ENCODE data around the gene NUP210L. TPM values are rescaled to one million over a fixed set of nuclear protein-coding genes. Genes with fewer than 3 reads are reported as not detected.

The NUP210L gene
- total RNA-seq, 1 donor from 2014 or later, result 0.22 TPM

DNA sequence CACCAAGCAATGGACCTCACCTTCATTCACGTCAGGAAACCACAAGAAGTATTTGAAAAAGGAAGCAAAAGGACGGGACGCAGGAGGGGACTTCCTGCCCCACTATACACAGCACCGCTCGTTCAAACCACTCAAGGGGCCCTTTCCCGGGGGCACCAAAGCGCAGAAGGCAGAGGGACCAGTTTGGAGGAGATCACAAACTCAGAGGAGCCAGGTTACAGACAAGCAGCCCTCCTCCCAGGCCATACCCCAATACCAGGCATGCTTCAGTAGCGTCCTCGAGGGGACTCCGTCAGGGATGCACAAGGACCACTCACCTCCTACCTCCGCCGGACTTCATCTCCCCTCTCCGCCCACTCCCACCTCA lies 197.1 kb downstream of the NUP210L start:
- TF ChIP-seq, protein P1, sequence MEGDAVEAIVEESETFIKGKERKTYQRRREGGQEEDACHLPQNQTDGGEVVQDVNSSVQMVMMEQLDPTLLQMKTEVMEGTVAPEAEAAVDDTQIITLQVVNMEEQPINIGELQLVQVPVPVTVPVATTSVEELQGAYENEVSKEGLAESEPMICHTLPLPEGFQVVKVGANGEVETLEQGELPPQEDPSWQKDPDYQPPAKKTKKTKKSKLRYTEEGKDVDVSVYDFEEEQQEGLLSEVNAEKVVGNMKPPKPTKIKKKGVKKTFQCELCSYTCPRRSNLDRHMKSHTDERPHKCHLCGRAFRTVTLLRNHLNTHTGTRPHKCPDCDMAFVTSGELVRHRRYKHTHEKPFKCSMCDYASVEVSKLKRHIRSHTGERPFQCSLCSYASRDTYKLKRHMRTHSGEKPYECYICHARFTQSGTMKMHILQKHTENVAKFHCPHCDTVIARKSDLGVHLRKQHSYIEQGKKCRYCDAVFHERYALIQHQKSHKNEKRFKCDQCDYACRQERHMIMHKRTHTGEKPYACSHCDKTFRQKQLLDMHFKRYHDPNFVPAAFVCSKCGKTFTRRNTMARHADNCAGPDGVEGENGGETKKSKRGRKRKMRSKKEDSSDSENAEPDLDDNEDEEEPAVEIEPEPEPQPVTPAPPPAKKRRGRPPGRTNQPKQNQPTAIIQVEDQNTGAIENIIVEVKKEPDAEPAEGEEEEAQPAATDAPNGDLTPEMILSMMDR (IDR thresholded peaks at IDR 0.05), result no peak
- CTCF ChIA-PET, result interaction anchor here (1.8 to 2.9 kb wide), 3 partner anchors 9 to 136 kb away, joined by 6 to 14 read pairs (median 8); partner anchors contain the start of genes CREB3L4 and RAB13
- H3K36me3 Mint-ChIP-seq (ENCODE audit: low read depth), result peaks cover 78% of the 10 kb centered on the region
- peak overlapping the region; percentile 96 for H3K27ac Mint-ChIP-seq
- H3K4me1 Mint-ChIP-seq, result peaks cover 75% of the 10 kb centered on the region
- ATAC-seq (ENCODE audit: low read depth) (peak; percentile 32), DNase-seq (peak; percentile 61)
- H3K9me3 Mint-ChIP-seq, result no peaks in the 10 kb centered on the region
- intact Hi-C loops (cut with micrococcal nuclease), result loop anchor here (1.0 to 2.0 kb wide), 8 partner anchors 10 to 315 kb away; partner anchors contain the start of genes CREB3L4, DENND4B, HAX1 and JTB
- peak overlapping the region; percentile 96 for H3K4me3 Mint-ChIP-seq
- POLR2A ChIA-PET, result interaction anchor here (0.6 to 8.3 kb wide), 14 partner anchors 9 to 324 kb away, joined by 3 to 234 read pairs (median 10); partner anchors contain the start of genes CHTOP, CREB3L4, DENND4B and GATAD2B
- H3K27me3 Mint-ChIP-seq, result no peaks in the 10 kb centered on the region

DNA sequence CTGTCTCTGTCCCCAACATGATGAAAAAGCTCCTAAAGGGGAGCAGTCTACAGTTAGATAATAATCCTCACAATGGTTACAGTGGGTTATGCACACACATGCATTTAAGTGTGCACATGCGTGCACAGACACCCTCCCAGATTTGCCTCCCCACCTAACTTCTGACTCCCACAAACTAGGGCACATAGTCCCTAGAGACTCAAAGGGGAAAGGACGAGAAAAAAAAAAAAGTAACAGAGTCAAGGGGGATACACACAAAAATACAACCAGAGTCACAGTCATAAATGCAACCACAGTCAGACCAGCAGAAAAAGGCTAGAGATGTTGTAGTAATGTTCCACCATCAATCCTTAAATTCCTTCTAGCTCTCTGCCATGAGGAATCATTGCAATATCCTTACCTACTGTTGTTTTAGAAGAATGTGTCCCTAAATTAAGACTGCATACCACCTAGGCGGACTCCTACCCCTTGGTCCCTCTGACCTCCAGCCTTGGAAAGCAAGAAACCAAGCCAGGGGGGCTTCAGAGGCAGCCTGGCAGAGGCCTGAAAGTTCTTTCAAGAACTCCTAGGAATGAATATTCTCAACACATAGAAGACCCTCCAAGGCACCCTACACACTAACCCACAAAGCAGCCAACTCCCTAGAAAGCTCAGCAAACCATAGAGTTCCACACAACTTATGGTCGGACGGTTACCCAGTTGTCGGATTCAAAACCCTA lies 197.7 kb downstream of the NUP210L start:
- H3K9me3 Mint-ChIP-seq, result no peaks in the 10 kb centered on the region
- ChIA-PET CTCF (interaction anchor here (1.5 to 2.9 kb wide), 4 partner anchors 10 to 136 kb away, joined by 3 to 14 read pairs (median 7); partner anchors contain the start of genes CREB3L4 and RAB13), POLR2A (interaction anchor here (0.6 to 8.3 kb wide), 15 partner anchors 8 to 293 kb away, joined by 3 to 234 read pairs (median 7); partner anchors contain the start of genes CREB3L4, DENND4B, GATAD2B and JTB)
- H3K36me3 Mint-ChIP-seq (ENCODE audit: low read depth), result peaks cover 80% of the 10 kb centered on the region
- H3K27me3 Mint-ChIP-seq, result no peaks in the 10 kb centered on the region
- intact Hi-C loops (cut with micrococcal nuclease), result no loop called here
- H3K4me1 Mint-ChIP-seq, result peaks cover 70% of the 10 kb centered on the region
- H3K4me3 Mint-ChIP-seq, result peak overlapping the region; percentile 96
- peak overlapping the region; percentile 96 for H3K27ac Mint-ChIP-seq
- TF ChIP-seq, protein P1 (IDR thresholded peaks at IDR 0.05), result no peak
- ATAC-seq (ENCODE audit: low read depth) (no peak), DNase-seq (no peak)

DNA sequence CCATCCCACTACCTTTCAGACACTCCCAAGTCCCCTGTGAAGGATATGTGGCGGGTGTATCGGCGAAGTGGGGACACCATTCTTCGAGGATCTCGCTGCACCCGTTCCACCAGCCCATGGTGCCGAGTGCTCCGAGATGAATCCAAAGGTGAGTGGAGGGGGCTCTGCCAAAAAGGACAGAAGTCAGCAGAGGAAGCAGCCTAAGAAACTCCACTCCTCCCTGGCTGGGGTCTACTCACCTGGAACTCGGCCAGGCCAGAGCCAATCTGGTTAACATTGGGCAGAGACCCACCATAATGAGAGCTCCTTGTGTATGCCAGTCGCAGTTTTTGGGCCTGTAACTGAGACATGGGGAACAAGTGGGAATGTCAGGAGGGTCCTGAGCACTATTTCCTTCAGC lies 200.0 kb downstream of the NUP210L start:
- TF ChIP-seq, protein P1 (IDR thresholded peaks at IDR 0.05), result no peak
- Mint-ChIP-seq H3K36me3 (ENCODE audit: low read depth) (peaks cover 80% of the 10 kb centered on the region), H3K27me3 (no peaks in the 10 kb centered on the region), H3K9me3 (no peaks in the 10 kb centered on the region), H3K4me3 (no peak overlapping the region), H3K4me1 (peaks cover 70% of the 10 kb centered on the region), H3K27ac (no peak overlapping the region)
- intact Hi-C loops (cut with micrococcal nuclease), result no loop called here
- CTCF ChIA-PET, result no interaction called here
- DNase-seq (no peak), ATAC-seq (ENCODE audit: low read depth) (no peak)
- POLR2A ChIA-PET, result interaction anchor here (1.5 to 8.3 kb wide), 4 partner anchors 9 to 27 kb away, joined by 4 to 234 read pairs (median 66); partner anchors contain the start of genes CREB3L4, DENND4B and SLC39A1

DNA sequence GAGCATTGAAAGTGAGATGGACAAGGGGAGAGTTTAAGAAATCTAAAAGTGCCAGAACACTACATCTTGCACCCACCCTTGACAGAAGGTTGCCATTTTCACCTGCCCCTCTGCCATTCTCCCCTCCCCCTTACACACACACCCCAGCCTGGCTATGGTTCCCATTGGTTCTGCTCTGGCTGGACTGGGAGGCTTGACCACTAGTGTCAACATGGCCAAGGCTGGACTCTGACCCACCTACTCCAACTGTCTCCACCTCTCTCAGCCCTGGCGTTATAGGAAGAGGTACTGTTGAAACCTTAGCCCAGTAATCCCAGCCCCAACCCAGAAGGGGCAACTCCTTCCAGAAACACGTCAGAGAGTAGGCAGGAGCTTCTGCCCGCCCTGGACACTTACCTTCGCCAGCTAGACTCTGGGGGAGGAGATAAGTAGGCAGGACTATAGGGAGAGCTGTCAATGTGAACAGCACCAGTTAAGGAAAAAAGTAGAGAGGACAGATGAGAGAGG lies 201.0 kb downstream of the NUP210L start:
- no peak overlapping the region for H3K27ac Mint-ChIP-seq
- ChIA-PET POLR2A (interaction anchor here (0.8 to 8.3 kb wide), 6 partner anchors 8 to 65 kb away, joined by 4 to 234 read pairs (median 8); partner anchors contain the start of genes CREB3L4, DENND4B, JTB and SLC39A1), CTCF (interaction anchor here (0.9 kb wide), 1 partner anchor 14 kb away, joined by 3 read pairs; the partner anchor contains the start of gene CREB3L4)
- H3K36me3 Mint-ChIP-seq (ENCODE audit: low read depth), result peaks cover 81% of the 10 kb centered on the region
- TF ChIP-seq, protein P1 (IDR thresholded peaks at IDR 0.05), result no peak
- peaks cover 71% of the 10 kb centered on the region for H3K4me1 Mint-ChIP-seq
- intact Hi-C loops (cut with micrococcal nuclease), result no loop called here
- DNase-seq (no peak), ATAC-seq (ENCODE audit: low read depth) (no peak)
- no peak overlapping the region for H3K4me3 Mint-ChIP-seq
- no peaks in the 10 kb centered on the region for H3K27me3 Mint-ChIP-seq
- no peaks in the 10 kb centered on the region for H3K9me3 Mint-ChIP-seq

DNA sequence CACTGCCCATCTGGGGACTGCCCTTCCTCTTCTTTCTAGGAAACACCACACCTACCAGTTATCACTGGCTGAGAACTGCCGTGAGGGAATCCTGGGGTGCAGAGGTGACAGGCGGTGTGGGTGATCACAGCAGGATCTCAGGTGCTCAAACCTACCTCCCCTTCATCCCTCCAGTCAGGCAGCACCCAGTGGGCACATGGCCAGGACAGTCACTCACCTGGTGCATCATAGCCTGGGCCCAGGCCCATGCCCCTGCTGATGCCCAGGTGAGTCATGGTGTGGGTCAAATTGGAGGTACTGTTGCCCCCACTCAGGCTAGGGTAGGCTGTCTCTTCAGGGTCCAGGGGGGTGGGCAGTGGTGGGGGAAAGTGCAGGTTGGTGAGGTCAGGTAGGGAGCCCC lies 203.1 kb downstream of the NUP210L start:
- peaks cover 82% of the 10 kb centered on the region for H3K36me3 Mint-ChIP-seq (ENCODE audit: low read depth)
- H3K27ac Mint-ChIP-seq, result no peak overlapping the region
- ChIA-PET POLR2A (no interaction called here), CTCF (no interaction called here)
- H3K4me1 Mint-ChIP-seq, result peaks cover 76% of the 10 kb centered on the region
- no peak for ATAC-seq (ENCODE audit: low read depth)
- intact Hi-C loops (cut with micrococcal nuclease), result no loop called here
- DNase-seq, result no peak
- no peak overlapping the region for H3K4me3 Mint-ChIP-seq
- TF ChIP-seq, protein P1 (IDR thresholded peaks at IDR 0.05), result no peak
- no peaks in the 10 kb centered on the region for H3K27me3 Mint-ChIP-seq
- H3K9me3 Mint-ChIP-seq, result no peaks in the 10 kb centered on the region

All from activated B cell treated with CpG ODN at 0.5 μM for 24 hours (primary cell).